Activated CD8-positive, alpha-beta memory T cell treated with anti-CD3 and anti-CD28 coated beads for 36 hours (primary cell): ENCODE data around the gene DBP. TPM values are rescaled to one million over a fixed set of nuclear protein-coding genes. Genes with fewer than 3 reads are reported as not detected.

Experiments
- total RNA-seq, 2 experiments: library from RNA; stranded (reverse); gene quantifications; one replicate each; pipeline ENCODE4 v1.2.3, GENCODE V29; 2021

The DBP gene
- total RNA-seq, 2 experiments from 2014 or later = 9.0 to 9.9 TPM

Other genes starting within 250 kb of the DBP start
- gene KDELR1, start 245.8 kb downstream of the DBP start, total RNA-seq = 10 to 100 TPM; 78.5 to 80.5 TPM
- gene GRIN2D, start 243.7 kb downstream of the DBP start, total RNA-seq = under 1 TPM; 0.15 to 0.17 TPM
- gene GRWD1, start 191.4 kb downstream of the DBP start, total RNA-seq = 100 to 1,000 TPM in 1 of 2 experiments, 10 to 100 TPM in 1; 98.5 to 102 TPM
- 1 to 10 TPM; 1.6 TPM for gene KCNJ14, start 181.8 kb downstream of the DBP start, total RNA-seq
- 10 to 100 TPM; 23.1 to 25.9 TPM for gene CYTH2, start 168.0 kb downstream of the DBP start, total RNA-seq
- 1 to 10 TPM; 3.0 to 3.8 TPM for gene LMTK3, start 125.5 kb downstream of the DBP start, total RNA-seq
- gene SULT2B1, start 85.2 kb downstream of the DBP start, total RNA-seq = not detected
- gene SPACA4, start 30.6 kb downstream of the DBP start, total RNA-seq = not detected
- 1 to 10 TPM; 4.6 to 5.7 TPM for gene FAM83E, start 22.3 kb downstream of the DBP start, total RNA-seq
- 1,000 to 10,000 TPM; 1,763 to 1,800 TPM for gene RPL18, start 18.2 kb downstream of the DBP start, total RNA-seq
- gene SPHK2, start 17.9 kb downstream of the DBP start, total RNA-seq = 10 to 100 TPM; 35.4 to 35.7 TPM
- 10 to 100 TPM; 11.2 to 11.3 TPM for gene CA11, start 8.8 kb upstream of the DBP start, total RNA-seq
- gene NTN5, start 35.6 kb upstream of the DBP start, total RNA-seq = under 1 TPM; 0.06 to 0.19 TPM
- gene FUT2, start 58.6 kb upstream of the DBP start, total RNA-seq = not detected
- gene MAMSTR, start 82.3 kb upstream of the DBP start, total RNA-seq = 1 to 10 TPM in 1 of 2 experiments, under 1 TPM in 1; 0.91 to 1.0 TPM
- gene RASIP1, start 103.2 kb upstream of the DBP start, total RNA-seq = under 1 TPM; 0.19 to 0.63 TPM
- not detected for gene IZUMO1, start 109.5 kb upstream of the DBP start, total RNA-seq
- under 1 TPM; 0.06 to 0.17 TPM for gene FUT1, start 115.3 kb upstream of the DBP start, total RNA-seq
- not detected for gene FGF21, start 118.1 kb upstream of the DBP start, total RNA-seq
- 10 to 100 TPM; 71.5 to 73.1 TPM for gene BCAT2, start 173.7 kb upstream of the DBP start, total RNA-seq
- under 1 TPM; 0.27 to 0.44 TPM for gene HSD17B14, start 199.1 kb upstream of the DBP start, total RNA-seq
- gene PLEKHA4, start 231.2 kb upstream of the DBP start, total RNA-seq = 1 to 10 TPM; 4.8 to 5.5 TPM
- 10 to 100 TPM; 31.4 to 31.9 TPM for gene PPP1R15A, start 235.0 kb upstream of the DBP start, total RNA-seq